ENCODE measurements around the gene ACVR2A.

ACVR2A gene

DNA sequence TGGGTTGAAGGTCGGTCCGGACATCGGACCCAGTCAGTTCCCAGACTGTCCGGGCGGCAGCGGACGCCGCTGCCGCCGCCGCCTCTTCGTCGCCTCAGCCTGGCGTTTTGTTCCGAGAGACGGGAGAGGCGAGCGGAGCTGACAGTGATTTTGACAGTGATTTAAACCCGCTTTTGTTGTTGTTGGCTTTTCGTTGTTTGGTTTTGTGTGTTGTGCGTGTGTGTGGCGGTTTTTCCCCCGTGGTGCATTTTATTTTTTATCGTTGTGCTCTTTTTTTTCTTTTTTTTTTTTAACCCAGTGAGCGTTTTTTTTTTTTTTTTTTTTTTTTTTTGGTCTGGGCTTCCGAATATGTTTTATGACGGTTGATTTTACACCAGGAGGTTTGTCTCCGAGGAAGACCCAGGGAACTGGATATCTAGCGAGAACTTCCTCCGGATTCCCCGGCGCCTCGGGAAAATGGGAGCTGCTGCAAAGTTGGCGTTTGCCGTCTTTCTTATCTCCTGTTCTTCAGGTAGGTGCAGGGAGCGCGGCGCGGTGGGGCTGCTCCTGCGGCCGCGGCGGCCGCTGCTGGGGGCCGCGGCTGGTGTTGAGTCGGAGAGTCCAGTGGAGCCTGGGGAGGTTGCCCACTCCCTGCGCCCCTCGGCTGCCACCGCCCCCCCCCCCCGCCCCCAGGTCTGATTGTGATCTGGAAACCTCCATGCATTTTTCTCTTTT, at the start of gene ACVR2A:
ACVR2A (plus strand) TSS at position 333 of the 714 bp plus-strand sequence; CDS start at position 457, 124 bp downstream.
- DNase-seq = no peak

DNA sequence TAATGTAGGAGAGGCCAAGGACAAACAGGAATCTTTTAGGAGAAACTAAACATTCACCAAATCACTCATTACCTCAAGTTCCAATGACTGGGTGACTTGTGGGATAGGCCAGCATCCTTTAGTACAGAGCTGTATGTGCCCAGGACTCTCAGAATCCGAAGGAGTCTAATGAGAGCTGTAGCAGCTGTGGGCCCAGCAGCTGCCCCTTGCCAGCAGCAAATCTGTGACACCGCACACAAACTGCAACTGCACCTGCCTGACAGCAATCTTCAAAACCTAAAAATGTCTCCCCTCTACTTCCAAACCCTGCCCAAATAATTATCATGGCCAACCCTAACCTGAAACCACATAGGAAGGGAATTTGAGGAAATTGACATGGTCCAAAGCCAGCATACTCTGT, 44.5 kb upstream of the ACVR2A start:
- no peak for DNase-seq

DNA sequence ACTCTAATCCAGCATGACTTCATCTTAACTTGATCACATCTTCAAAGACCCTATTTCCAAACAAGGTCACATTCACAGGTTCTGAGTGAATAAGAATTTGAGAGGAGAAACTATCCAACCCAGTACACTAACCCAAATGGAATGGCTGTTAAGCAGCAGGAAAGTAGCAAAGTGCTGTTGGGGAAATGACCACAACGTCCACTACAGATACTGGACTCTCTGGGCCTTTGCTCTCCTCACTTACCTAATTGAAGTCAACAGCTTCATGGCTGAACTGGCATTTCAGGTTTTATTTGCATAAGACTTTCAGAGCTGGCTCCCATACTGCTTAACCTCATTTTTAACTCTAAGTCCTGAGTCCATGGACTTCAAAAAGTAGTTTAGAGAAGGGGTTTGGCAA, 38.0 kb upstream of the ACVR2A start:
- no peak for DNase-seq

DNA sequence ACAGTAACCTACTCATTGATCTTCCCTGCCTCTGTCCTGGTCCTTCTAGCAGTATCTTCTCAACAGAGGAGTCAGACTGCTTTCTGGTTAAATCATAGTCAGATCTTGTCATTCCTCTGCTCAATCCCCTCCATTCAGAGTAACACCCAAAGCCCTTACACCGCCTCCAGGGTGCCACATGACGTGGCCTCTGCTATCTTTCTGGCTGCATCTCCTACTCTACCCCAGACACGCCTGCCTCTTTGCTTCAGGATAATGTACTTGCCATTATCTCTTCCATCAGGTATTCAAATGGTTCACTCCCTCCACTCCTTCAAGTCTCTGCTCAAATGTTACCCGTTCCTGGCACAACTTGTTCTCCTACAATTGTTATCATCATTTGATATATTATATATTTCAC, 36.3 kb upstream of the ACVR2A start:
- no peak for DNase-seq

DNA sequence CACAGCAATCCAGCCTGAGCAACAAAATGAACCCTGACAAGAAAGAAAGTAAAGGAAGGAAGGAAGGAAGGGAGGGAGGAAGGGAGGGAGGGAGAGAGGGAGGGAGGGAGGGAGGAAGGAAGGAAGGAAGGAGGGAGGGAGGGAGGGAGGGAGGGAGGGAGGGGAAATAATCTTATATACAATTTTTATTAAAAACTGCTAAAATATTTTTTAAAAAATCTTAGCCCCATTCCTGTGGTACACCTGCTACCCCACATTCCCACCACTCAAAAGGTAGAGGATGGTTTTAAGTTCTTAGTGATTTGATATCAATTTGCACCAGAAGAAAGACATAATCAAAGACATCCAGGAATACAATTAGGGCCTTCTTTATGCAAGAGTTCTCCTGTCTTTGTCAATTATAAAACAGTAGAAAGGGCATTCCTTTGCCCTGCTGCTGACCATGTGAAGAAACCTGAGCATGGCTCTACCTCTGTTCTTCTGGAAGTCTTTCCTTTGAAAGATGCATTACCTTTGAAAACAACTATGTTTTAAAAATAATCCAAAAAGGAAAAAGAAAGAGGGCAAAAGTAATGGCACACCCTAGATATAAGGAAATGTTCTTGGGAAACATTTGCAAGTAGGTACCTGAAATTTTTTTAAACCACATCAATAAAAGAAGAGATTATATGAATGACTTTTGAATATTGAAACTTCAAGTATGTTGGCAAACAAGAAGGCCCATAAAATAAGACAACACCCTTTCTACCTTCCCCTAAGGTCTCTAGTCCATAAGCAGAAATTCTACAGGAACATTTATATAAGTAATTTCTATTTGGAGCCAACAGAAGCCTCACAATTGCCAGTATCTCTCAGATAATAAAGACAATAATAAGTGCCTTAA, 33.7 kb upstream of the ACVR2A start:
- no peak for DNase-seq

DNA sequence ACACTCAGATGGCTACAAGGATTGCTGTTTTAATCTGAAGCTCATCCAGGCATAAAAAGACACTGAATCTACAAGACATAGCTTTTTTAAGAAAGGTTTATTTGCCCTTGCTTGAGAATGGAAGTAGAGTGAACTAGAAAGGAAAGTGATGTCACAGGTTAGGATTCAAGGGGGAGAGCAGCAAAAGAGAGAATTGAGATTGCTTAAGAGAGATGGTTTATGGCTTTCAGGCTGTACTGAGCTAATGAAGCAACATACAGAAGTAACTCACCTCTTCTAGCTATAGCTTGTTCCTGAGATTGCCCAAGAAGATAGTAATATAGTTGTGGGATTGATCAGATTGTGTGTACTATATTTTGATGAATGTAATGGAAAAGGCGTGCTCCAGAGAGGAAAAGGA, 26.1 kb upstream of the ACVR2A start:
- no peak for DNase-seq

DNA sequence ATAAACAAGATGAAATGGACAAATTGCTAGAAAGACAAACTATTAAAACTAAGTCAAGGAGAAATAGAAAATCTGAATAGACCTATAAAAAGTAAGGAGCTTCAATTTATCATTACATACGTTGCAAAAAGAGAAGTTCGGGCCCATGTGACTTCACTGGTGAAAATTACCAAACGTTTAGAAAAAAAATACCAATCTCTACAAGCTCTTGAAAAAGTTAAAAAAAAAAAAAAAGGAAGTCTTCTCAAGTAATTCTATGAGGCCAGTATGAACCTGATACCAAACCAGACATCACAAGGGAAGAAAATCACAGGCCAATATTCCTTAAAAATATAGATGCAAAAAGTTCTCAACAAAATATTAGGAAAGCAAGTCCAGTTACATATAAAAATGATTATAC, 20.2 kb upstream of the ACVR2A start:
- DNase-seq = no peak

DNA sequence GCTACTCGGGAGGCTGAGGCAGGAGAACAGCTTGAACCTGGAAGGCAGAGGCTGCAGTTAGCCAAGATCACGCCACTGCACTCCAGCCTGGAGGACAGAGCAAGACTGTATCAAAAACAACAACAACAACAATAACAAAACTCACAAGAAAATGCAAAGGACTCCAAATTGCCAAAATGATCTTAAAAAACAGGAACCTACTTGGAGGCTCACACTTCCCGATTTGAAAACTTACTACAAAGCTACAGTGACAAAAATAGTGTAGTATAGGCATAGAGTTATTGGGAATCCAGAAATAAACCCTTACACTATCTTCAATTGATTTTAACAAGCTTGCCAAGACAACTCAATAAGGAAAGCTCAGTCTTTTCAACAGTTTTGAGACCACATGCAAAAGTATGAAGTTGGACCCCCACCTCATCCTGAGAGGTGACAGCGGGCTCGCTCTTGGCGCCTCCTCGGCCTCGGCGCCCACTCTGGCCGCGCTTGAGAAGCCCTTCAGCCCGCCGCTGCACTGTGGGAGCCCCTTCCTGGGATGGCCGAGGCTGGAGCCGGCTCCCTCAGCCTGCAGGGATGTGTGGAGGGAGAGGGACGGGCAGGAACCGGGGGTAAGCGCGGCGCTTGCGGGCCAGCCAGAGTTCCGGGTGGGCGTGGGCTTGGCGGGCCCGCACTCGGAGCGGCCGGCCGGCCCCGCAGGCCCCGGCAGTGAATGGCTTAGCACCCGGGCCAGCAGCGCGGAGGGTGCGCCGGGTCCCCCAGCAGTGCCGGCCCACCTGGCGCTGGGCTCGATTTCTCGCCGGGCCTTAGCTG, 18.3 kb upstream of the ACVR2A start:
- no peak for DNase-seq

DNA sequence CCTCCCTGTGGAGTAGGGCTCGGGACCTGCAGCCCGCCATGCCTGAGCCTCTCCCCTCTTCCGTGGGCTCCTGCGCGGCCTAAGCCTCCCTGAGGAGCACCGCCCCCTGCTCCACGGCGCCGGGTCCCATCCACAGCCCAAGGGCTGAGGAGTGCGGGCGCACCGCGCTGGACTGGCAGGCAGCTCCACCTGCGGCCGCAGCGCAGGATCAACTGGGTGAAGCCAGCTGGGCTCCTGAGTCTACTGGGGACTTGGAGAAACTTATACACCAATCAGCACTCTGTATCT, 17.8 kb upstream of the ACVR2A start:
- no peak for DNase-seq

DNA sequence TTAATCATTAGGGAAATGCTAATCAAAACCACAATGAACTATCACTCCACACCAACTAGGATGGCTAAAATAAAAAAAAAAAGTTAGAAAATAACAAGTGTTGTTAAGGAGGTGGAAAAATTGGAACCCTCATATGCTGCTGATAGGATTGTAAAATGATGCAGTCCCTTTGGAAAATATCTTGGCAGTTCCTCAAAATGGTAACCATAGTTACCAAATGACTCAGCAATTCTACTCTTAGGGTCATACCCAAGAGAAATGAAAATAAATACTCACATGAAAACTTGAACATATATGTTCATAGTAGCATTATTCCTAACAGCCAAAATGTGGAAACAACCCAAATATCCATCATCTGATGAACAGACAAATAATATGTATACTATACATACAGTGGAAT, 15.7 kb upstream of the ACVR2A start:
- DNase-seq = no peak

DNA sequence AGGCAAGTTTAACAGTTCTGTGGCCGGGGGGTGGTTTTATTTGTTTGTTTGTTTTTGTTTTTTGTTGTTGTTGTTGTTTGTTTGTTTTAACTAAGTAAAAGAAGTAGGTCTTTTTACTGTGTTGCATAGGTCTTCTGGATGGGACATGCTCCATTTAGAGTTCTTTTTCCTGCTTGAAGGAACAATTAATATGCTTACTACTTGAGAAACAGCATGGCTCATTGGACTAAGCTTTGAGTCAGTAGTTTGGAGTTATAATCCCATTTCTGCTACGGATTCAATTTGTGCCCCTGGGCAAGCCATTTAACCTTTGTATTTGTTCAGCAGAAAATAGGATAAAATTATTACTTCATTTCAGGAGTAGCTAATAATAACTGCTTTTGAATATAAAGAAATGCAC, 8.7 kb upstream of the ACVR2A start:
- DNase-seq = no peak

DNA sequence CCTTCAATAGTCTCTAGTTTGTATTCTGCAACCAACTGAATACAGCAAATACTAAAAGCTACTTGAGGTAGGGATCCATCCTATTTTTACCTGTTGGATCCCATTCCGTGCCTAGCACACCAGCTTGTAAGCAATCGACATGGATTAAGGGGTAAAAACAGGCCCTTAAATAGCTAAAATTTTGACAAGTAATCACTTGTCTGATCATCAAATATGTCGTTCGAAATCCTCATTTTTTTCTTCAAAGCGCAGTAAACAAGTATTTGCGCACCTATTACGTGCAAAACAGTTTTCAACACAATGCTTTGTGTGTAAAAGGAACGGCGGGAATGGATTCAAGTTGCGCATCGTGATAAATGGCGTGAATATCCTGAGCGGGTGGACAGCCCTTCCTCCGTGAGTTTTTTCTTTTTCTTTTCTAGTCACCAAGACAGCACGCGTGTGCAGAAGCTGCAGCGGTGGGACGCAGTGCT, 1.4 kb upstream of the ACVR2A start:
- no peak for DNase-seq

DNA sequence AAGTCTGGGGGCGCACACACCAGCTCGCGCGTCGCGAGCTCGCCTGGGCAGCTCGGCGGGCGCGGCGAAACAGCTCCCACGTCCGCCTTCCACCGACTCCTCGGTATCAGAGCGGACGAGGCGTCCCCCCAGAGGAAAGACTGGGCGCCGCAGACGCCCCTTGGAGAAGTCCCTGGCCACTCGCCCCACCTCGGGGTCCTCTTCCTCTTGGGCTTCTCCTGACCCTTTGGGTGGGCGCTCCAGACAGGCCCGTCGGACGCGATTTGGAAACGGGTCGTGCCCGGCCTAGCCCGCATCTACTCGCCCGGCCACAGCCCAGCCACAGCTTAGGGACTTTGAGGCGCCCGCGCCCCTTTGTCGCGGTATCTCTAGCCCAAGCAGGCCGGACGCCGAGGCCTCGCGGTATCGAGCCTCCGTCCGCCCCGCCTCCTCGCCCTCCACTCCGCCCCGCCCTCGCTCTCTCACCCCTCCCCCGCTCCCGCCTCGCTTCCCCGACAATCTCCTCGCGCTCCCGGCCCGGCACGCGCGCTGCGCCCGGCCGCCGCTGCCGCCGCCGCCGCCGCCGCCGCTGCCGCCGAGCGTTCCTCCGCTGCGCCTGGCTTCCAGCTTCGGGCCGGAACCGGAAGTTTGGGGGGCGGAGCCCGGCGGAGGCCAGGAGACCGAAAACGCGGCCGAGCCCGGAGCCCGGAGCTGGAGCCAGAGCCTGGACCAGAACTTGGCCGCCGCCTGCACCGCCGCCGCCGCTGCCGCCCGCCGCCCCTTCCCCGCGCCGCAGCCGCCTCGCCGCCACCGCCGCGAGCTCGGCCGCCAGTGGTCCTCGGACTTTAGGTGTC, 749 bp upstream of the ACVR2A start:
- peak; percentile 76 for DNase-seq

DNA sequence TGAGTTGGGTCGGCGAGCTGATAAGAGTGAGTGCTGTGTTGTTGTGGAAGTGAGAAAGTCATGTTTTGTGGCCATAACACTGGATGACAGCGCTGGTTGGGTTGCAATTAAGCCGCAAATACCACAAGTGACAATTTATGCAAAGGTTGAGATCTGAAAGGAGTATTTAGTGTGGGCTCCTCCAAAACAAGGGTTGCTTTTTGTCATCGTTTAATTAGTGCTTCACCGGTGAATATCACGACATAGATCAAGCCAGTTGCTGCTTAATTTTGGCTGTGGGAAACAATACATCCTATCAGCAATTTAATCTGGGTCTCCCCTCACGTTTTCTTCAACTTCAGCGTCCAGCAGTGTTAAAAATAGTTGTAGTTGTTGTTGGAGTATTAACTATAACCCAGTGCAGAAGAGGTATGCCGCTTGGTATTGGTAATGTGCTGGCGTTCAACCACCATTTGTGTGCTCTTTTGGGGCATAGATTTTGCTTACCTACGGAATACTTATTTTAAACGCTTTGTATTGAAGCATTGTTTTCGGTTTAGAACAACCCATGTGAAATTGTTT, 662 bp downstream of the ACVR2A start:
- no peak for DNase-seq

DNA sequence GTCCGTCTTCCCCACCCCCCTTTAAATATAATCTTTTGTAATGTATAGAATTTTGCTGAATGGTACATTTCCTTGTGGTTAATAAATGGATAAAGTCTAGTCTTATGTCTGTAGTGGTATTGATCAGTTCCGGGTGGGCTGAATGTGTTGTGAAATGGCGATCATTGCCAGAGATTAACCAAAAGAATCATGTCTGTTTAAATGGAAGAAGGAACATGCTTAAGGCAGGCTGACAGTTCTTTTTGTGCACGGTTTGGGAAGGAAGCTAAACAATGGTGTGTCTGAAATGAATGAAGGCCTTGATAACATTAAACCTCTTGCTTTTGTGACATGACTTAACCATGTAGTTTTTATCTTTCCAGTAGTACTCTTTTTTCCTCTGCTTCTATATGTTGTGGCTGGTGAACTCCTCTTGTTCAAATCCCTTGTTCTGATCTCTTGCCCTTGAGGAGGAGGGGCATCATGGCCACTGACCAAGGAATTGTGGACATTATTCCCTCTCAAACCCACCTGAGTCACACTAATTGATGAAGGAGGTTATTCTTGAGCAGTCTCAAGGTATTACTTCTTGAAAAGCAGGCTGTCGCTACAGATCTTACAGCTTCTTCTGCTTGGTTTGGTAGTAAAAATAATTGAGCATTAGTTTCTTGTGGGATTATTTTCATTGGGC, 1.7 kb downstream of the ACVR2A start:
- no peak for DNase-seq

DNA sequence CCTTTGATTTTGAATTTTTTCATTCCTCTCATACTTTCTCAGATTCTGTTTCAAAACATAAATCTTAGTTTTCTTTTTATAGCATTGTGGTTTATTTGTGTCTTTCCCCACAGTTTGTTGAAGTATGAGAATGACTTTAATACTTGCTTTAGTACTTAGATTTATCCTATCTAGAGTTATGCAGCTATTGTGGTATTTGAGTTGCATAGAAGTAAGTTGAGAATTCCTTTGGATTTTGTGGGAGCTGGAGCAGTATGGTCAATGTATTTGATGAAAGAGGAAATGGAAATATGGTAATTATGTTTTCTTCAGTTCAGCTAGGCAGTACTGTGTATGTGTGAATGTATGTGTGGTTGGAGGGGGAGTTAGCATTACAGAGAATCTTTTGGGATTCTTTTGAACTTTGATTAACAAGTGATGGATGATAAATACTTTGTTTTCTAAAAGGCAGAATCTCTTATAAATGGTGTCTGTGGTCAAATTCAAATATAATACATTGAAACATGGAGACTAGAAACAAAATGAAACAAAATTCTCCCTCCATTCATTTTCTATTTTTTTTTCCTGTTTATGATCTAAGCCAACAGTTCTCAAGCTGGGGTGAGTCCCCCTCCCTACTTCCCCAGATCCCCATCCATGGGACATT, 3.0 kb downstream of the ACVR2A start:
- no peak for DNase-seq

DNA sequence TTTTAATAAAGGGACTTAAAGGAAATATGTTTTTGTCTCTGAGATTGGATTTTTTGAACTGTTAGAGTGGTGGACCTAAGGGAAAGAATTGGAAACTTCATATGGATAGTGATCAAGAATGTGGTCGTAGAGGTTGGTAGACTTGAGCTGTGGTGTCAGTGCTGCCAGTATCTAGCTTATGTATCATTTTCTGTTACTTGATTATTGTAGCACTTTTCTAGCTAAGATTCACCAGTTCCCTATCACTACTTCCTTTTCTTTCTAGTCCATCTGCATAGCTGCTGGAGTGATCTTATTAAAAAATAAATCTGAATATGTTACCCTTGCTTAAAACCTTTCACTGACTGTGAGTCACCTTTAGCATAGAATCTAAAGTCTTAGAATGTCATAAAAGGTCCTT, 6.0 kb downstream of the ACVR2A start:
- DNase-seq = no peak

DNA sequence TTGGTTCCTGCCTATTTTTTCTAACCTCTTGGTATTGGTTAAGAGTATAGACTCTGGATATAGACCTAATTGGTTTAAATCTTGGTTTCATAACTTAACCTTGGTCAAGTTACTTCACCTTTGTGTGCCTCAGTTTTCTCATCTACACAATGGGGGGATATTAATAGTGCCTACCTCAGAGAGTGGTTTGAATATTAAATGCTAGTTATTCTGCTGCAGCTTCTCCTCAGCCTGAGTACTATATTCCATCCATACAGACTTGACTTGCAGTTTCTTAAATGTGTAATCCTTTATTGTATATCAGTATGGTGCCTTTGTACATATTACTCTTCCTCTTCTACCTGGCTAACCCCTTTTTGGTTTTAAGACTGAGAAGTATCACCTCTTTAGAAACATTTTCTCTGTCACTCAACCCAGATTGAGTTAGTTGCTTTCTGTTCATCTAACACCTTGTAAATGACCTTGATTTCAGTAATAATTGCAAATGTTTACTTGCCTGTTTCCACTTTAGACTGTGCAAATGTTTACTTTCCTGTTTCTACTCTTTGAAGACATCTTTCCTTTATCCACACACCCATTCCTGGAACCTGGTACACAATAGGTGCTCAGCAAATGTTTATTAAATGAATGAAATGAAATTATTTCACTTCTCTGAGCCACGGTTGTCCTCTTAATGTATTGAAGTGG, 6.6 kb downstream of the ACVR2A start:
- no peak for DNase-seq

DNA sequence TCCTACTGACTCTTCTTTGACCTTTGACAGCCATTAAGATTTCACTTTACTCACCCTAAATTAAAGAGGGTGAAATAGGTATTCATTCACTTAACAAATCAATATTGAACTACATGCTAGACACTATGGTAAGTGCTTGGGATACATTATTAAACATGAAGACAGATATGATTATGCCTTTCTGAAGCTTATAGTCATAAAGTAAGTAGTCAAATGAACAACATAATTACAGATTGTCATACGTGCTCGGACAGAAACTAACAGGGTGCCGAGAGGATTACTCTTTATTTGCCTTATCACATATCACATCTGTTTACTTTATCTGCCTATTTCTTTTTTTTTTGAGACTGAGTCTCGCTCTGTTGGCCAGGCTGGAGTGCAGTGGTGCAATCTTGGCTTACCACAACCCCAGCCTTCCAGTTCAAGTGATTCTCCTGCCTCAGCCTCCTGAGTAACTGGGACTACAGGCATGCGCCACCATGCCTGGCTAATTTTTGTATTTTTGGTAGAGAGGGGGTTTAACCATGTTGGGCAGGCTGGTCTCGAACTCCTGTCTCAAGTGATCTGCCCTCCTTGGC, 9.8 kb downstream of the ACVR2A start:
- DNase-seq = no peak

DNA sequence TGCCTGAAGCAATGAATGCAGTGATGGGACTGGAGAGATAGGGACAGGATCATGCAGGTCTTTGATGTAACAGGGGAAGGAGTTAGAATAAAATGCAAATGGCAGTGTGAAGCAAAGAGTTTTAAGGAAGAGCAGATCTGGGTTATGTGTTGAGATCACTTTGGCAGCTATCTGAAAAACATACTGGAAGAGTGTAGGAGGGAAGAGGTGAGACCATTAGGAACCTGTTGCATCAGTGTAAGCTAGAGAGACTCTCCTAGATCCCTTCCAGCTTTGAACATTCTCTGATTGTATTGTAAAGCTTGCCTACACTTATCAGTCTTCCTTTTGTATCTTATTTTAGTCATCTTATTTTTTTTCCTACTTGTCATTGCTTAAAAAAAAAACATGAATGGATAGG, 10.5 kb downstream of the ACVR2A start:
- DNase-seq = no peak

Data from activated CD4-positive, alpha-beta T cell treated with anti-CD3 and anti-CD28 coated beads for 1 hour (primary cell).